ENCODE measurements around the gene PTDSS2.

The PTDSS2 gene

GRCh38 chr11:507727-508515, 57.8 kb downstream of the PTDSS2 start:
- Histone ChIP-seq H3K36me3 (ENCODE audit: control insufficient read depth, low read length) (peaks cover 16% of the 10 kb centered on the region; the same call in 1 of the 2 replicates), H3K4me3 (ENCODE audit: low read length) (peak overlapping the region; percentile 97), H4K20me1 (ENCODE audit: control insufficient read depth, insufficient read depth, low read depth, low read length) (no peaks in the 10 kb centered on the region), H3K9me3 (ENCODE audit: control insufficient read depth, insufficient read depth, low read length) (no peaks in the 10 kb centered on the region), H3K79me2 (ENCODE audit: control insufficient read depth, low read length) (peaks cover 38% of the 10 kb centered on the region), H3K27ac (ENCODE audit: low read depth, low read length) (no peak overlapping the region), H3K4me1 (ENCODE audit: control insufficient read depth, low read length) (peaks cover 31% of the 10 kb centered on the region), H3K4me2 (ENCODE audit: low read length) (peak overlapping the region; percentile 83), H3F3A (ENCODE audit: control insufficient read depth, insufficient read depth) (peaks cover 3% of the 10 kb centered on the region; the same call in 1 of the 2 replicates), H3K27me3 (ENCODE audit: control insufficient read depth, low read length) (no peaks in the 10 kb centered on the region), H3K9me2 (replicated peaks; ENCODE audit: control insufficient read depth, low read length) (no peaks in the 10 kb centered on the region)
- no peak for TF ChIP-seq EZH2phosphoT487 (IDR thresholded peaks at IDR 0.05; ENCODE audit: borderline replicate concordance, low read length)
- no peak for TF ChIP-seq CTCF (IDR thresholded peaks at IDR 0.05; ENCODE audit: low read depth, low read length, poor library complexity, severe bottlenecking)

GRCh38 chr11:508956-509355, 58.9 kb downstream of the PTDSS2 start:
- Histone ChIP-seq H3K27ac (ENCODE audit: low read depth, low read length) (no peak overlapping the region), H3K4me1 (ENCODE audit: control insufficient read depth, low read length) (peaks cover 28% of the 10 kb centered on the region), H3K4me2 (ENCODE audit: low read length) (no peak overlapping the region), H3K79me2 (ENCODE audit: control insufficient read depth, low read length) (peaks cover 31% of the 10 kb centered on the region), H3F3A (ENCODE audit: control insufficient read depth, insufficient read depth) (peaks cover 3% of the 10 kb centered on the region; the same call in 1 of the 2 replicates), H3K27me3 (ENCODE audit: control insufficient read depth, low read length) (no peaks in the 10 kb centered on the region), H4K20me1 (ENCODE audit: control insufficient read depth, insufficient read depth, low read depth, low read length) (no peaks in the 10 kb centered on the region), H3K4me3 (ENCODE audit: low read length) (no peak overlapping the region), H3K9me3 (ENCODE audit: control insufficient read depth, insufficient read depth, low read length) (no peaks in the 10 kb centered on the region), H3K36me3 (ENCODE audit: control insufficient read depth, low read length) (peaks cover 13% of the 10 kb centered on the region; the same call in 1 of the 2 replicates), H3K9me2 (replicated peaks; ENCODE audit: control insufficient read depth, low read length) (no peaks in the 10 kb centered on the region)
- TF ChIP-seq EZH2phosphoT487 (IDR thresholded peaks at IDR 0.05; ENCODE audit: borderline replicate concordance, low read length) (no peak), CTCF (IDR thresholded peaks at IDR 0.05; ENCODE audit: low read depth, low read length, poor library complexity, severe bottlenecking) (no peak)

- no peaks in the 10 kb centered on the region for H3K9me2 ChIP-seq (replicated peaks; ENCODE audit: control insufficient read depth, low read length)
- H3K4me1 ChIP-seq (ENCODE audit: control insufficient read depth, low read length) = peaks cover 1% of the 10 kb centered on the region; the same call in 1 of the 2 replicates
- no peaks in the 10 kb centered on the region for H4K20me1 ChIP-seq (ENCODE audit: control insufficient read depth, insufficient read depth, low read depth, low read length)
- no peaks in the 10 kb centered on the region for H3F3A ChIP-seq (ENCODE audit: control insufficient read depth, insufficient read depth)
- H3K27me3 ChIP-seq (ENCODE audit: control insufficient read depth, low read length) = no peaks in the 10 kb centered on the region
- no peak overlapping the region for H3K4me2 ChIP-seq (ENCODE audit: low read length)
- no peak overlapping the region for H3K27ac ChIP-seq (ENCODE audit: low read depth, low read length)
- peaks cover 7% of the 10 kb centered on the region; the same call in 1 of the 2 replicates for H3K9me3 ChIP-seq (ENCODE audit: control insufficient read depth, insufficient read depth, low read length)
- no peak overlapping the region for H3K4me3 ChIP-seq (ENCODE audit: low read length)
- H3K79me2 ChIP-seq (ENCODE audit: control insufficient read depth, low read length) = no peaks in the 10 kb centered on the region
- no peaks in the 10 kb centered on the region for H3K36me3 ChIP-seq (ENCODE audit: control insufficient read depth, low read length)
- TF ChIP-seq CTCF (IDR thresholded peaks at IDR 0.05; ENCODE audit: low read depth, low read length, poor library complexity, severe bottlenecking) (no peak), EZH2phosphoT487 (IDR thresholded peaks at IDR 0.05; ENCODE audit: borderline replicate concordance, low read length) (no peak)
Measured at GRCh38 chr11:512761-513595, 62.9 kb downstream of the PTDSS2 start.

All from DOHH2 (cell line).